Retinal pigment epithelial cell (primary cell): Measurements from ENCODE around the gene ARL8A.
A peak's percentile ranks its signal among the peaks of the same experiment; 100 is the strongest.

Source experiments
- DNase-seq: peaks from one replicate; pipeline ENCODE4 v3.0.0-alpha.2; 2010; ENCODE audit warnings: low read depth
- H3K4me3 ChIP-seq: 2 replicates; pipeline ENCODE4 v1.5.1; 2011; ENCODE audit warnings: mild to moderate bottlenecking, low read length, control low read depth, moderate library complexity
- TF ChIP-seq, protein P1 (sequence below): conservative IDR thresholded peaks from 2 replicates; pipeline ENCODE4 v1.5.1; 2011; ENCODE audit warnings: low read depth, low read length, control low read depth, inconsistent platforms

ARL8A gene

DNA sequence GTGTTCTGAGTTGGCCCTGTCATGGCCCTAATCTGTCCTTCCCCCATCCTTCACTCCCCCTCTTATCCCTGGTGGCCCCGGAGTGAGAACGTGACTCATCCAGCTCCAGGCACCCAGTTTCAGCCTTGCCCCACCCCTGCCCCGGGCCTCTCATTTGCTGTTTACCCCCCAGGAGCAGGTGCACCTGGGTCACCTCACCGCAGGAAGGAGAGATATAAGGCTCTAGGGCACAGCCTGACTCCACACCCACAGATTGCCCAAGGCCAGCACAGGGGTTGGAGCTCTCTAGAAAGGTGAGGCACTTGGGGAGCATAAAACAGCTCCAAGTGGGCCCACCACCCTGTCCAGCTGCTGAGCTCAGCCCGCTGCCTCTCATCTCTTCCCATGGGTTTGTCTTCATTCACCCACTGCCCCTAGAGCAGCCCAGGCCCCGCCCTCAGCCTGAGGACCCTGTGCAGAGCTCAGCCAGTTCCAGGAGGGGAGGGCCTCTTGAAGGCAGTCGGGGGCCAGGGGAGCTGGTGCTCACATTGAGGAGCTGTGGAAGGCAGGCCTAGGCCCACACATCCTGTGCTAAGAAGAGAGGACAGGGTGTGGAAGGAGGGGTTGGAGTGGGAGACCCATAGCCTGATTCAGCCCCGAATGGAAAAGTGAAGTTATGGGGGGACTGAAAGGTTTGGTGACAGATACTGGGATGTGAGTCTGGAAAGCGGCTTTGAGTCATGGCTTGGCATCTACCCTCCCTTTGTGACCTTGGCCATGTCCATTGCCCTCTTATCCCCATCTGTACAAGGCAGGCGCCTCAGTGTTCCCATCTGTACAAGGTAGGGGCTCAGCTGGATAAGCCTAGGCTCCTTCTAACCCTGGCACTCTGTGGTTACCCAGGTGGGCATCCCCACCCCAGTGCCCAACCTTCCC lies 37.9 kb downstream of the ARL8A start:
- DNase-seq, result no peak
- TF ChIP-seq, protein P1, sequence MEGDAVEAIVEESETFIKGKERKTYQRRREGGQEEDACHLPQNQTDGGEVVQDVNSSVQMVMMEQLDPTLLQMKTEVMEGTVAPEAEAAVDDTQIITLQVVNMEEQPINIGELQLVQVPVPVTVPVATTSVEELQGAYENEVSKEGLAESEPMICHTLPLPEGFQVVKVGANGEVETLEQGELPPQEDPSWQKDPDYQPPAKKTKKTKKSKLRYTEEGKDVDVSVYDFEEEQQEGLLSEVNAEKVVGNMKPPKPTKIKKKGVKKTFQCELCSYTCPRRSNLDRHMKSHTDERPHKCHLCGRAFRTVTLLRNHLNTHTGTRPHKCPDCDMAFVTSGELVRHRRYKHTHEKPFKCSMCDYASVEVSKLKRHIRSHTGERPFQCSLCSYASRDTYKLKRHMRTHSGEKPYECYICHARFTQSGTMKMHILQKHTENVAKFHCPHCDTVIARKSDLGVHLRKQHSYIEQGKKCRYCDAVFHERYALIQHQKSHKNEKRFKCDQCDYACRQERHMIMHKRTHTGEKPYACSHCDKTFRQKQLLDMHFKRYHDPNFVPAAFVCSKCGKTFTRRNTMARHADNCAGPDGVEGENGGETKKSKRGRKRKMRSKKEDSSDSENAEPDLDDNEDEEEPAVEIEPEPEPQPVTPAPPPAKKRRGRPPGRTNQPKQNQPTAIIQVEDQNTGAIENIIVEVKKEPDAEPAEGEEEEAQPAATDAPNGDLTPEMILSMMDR, result no peak
- H3K4me3 ChIP-seq, result no peak overlapping the region

DNA sequence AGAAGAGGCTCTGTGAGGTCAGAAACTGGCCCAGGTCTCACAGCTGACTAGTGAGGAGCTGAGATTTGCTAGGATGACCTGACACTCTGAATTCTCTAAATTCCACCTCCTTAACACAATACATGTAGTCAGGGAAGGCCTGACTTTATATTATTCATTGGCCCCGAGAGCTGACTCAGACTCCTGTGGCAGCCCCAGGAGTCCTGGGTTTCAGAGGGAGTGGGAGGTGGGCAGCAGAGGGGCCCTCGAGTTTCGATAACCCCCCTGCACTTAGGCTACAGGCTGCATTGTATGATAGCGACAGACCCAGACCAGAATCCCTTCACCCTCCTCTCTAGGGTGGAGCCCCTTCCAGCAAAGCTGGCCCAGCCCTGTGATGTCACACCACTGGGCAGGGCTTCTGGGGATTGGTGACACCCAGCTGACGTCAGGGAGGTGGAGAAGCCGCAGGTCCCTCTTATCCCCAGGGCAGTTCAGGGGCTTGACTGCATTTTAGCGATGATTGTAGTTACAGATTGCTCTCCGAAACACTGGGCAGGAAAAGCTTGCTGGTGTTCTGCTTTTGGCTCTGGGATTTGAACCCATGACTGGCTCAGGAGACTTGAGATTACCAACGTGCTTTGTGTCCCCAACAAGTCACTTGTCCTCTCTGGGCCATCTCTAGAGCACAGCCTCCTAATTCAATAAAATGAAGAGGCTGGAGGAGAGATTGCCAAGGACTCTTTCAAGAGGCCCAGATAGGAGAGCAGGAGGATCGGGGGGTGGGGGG lies 38.8 kb downstream of the ARL8A start:
- DNase-seq, result peak; percentile 56
- TF ChIP-seq, protein P1, result no peak
- H3K4me3 ChIP-seq, result no peak overlapping the region

DNA sequence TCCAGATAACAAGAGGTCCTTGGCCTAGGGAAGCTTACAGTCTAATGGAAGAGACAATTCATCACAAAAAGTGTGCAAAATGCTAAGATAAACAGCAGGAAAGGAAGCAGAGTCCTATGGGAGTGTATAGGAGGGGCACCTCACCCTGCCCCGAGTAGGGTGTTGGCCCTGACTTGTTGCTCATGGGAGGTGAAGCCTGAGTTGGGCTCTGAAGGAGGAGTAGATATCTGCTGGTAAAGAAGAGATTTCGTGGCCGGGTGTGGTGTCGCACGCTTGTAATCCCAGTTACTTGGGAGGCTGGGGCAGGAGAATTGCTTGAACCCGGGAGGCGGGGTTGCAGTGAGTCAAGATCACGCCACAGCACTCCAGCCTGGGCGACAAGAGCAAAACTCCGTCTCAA lies 40.5 kb downstream of the ARL8A start:
- TF ChIP-seq, protein P1, result no peak
- H3K4me3 ChIP-seq, result no peak overlapping the region
- no peak for DNase-seq

DNA sequence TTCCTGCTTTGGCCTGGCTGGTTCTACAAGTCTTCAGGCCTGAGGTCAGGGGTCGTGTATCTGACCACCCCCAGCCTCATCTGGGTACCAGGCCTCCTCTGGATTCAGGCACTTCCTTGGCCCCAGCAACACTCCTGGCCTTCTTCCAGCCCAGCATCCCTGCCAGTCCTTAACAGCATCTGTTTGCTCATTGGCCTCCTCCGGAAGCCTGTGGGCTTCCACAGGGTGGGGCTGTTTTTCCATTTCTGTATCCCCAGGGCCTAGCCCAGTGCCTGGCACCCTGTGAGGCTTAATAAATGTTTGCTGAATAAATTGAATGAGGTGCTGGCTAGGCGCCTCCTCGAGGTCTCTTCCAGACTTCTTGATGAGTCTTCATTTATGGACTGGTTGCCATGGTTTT lies 43.4 kb downstream of the ARL8A start:
- DNase-seq, result no peak
- H3K4me3 ChIP-seq, result no peak overlapping the region
- TF ChIP-seq, protein P1, result no peak

GRCh38 chr1:202093858-202094257 lies 50.7 kb downstream of the ARL8A start:
- TF ChIP-seq, protein P1, result no peak
- DNase-seq, result no peak
- no peak overlapping the region for H3K4me3 ChIP-seq

- DNase-seq, result no peak
- TF ChIP-seq, protein P1, result no peak
- no peak overlapping the region for H3K4me3 ChIP-seq
Measured at GRCh38 chr1:202090994-202091393, 53.5 kb downstream of the ARL8A start.

DNA sequence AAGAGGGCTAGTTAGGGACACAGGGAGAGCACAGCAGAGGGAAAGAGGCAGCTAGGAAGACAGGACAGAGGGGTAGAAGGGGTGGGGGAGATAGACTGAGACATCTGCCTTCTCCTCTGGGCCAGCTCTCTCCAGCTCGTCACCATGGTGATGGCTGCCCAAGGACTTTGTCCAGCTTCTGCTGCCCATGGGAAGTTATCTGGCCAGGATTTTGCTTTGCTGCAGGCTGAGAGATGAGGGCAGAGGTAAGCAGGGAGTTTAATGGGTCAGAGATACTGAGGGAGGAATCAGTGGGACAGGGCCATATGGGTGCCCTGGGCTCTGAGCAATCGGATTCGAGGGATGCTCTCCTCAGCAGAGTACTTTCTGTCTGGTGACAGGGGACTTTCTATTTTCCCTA lies 56.3 kb downstream of the ARL8A start:
- TF ChIP-seq, protein P1, result no peak
- no peak overlapping the region for H3K4me3 ChIP-seq
- DNase-seq, result no peak
